Measurements from ENCODE around the gene PSD2.

Gene PSD2

GRCh38 chr5:139877129-139877597, 81.6 kb downstream of the PSD2 start:
- DNase-seq (ENCODE audit: low spot score), result no peak
- TF ChIP-seq CTCF (IDR thresholded peaks at IDR 0.05; ENCODE audit: extremely low read depth, missing control alignments), result no peak

GRCh38 chr5:139878093-139878492, 82.5 kb downstream of the PSD2 start:
- no peak for TF ChIP-seq CTCF (IDR thresholded peaks at IDR 0.05; ENCODE audit: extremely low read depth, missing control alignments)
- no peak for DNase-seq (ENCODE audit: low spot score)

GRCh38 chr5:139880416-139881142, 85.0 kb downstream of the PSD2 start:
- TF ChIP-seq CTCF (IDR thresholded peaks at IDR 0.05; ENCODE audit: extremely low read depth, missing control alignments), result no peak
- DNase-seq (ENCODE audit: low spot score), result no peak

GRCh38 chr5:139881143-139881733, 85.6 kb downstream of the PSD2 start:
- TF ChIP-seq CTCF (IDR thresholded peaks at IDR 0.05; ENCODE audit: extremely low read depth, missing control alignments), result no peak
- DNase-seq (ENCODE audit: low spot score), result no peak

GRCh38 chr5:139882316-139882715, 86.7 kb downstream of the PSD2 start:
- TF ChIP-seq CTCF (IDR thresholded peaks at IDR 0.05; ENCODE audit: extremely low read depth, missing control alignments), result no peak
- DNase-seq (ENCODE audit: low spot score), result no peak

- no peak for DNase-seq (ENCODE audit: low spot score)
- TF ChIP-seq CTCF (IDR thresholded peaks at IDR 0.05; ENCODE audit: extremely low read depth, missing control alignments), result no peak
These were observed 87.4 kb downstream of the PSD2 start for GRCh38 chr5:139882961-139883539.

GRCh38 chr5:139884144-139884543, 88.5 kb downstream of the PSD2 start:
- no peak for DNase-seq (ENCODE audit: low spot score)
- TF ChIP-seq CTCF (IDR thresholded peaks at IDR 0.05; ENCODE audit: extremely low read depth, missing control alignments), result no peak
